K562 (cell line): ENCODE measurements around the gene RBM34. TPM values are rescaled to one million over a fixed set of nuclear protein-coding genes. Genes with fewer than 3 reads are reported as not detected.

Experiments
- KAT7 ChIP-seq: sonication (generic); formaldehyde crosslinking; IDR thresholded peaks from 2 replicates; pipeline ENCODE4 v1.8.0; 2022; ENCODE audit warnings: missing genetic modification reagents, mild to moderate bottlenecking, borderline replicate concordance
- KDM2B ChIP-seq: fragments of 250-450 bp; sonication (Bioruptor Pico); IDR thresholded peaks from 2 replicates; pipeline ENCODE4 v1.8.0; 2021; ENCODE audit warnings: mild to moderate bottlenecking, moderate library complexity
- LCOR ChIP-seq: sonication (generic); formaldehyde crosslinking; IDR thresholded peaks from 2 replicates; pipeline ENCODE4 v1.8.0; 2022; ENCODE audit warnings: mild to moderate bottlenecking, missing genetic modification reagents
- MED1 ChIP-seq: sonication (generic); formaldehyde crosslinking; IDR thresholded peaks from 2 replicates; pipeline ENCODE4 v1.8.1; 2023; ENCODE audit warnings: missing genetic modification reagents, borderline replicate concordance
- POLR3G ChIP-seq: IDR thresholded peaks from 2 replicates; pipeline ENCODE4 v1.6.1; 2011; ENCODE audit not compliant: insufficient read length, insufficient replicate concordance; ENCODE audit errors: extremely low read depth
- RBM17 ChIP-seq: fragments of 200-400 bp; formaldehyde crosslinking; IDR thresholded peaks from 2 replicates; pipeline ENCODE4 v1.6.1; 2017; ENCODE audit warnings: low read depth, mild to moderate bottlenecking, low read length, borderline replicate concordance
- TEAD2 ChIP-seq: fragments of 450-650 bp; IDR thresholded peaks from 2 replicates; pipeline ENCODE4 v1.6.1; 2016; ENCODE audit warnings: missing genetic modification characterization, control low read depth, missing compliant biosample characterization
- polyA plus RNA-seq, 8 experiments: library from polyadenylated mRNA; depleted of rRNA in 4 of 8; stranded (reverse) in 5 of 8; unstranded in 3 of 8; fragments of >200 nt; fragmentation: Nextera tagmentation in 2 of 8; fragmentation: Illumina TruSeq in 1 of 8; extraction: Ambion mirVana in 2 of 8; extraction: Trizol in 1 of 8; gene quantifications; 2 replicates each; pipeline versions ENCODE4 v1.2.1 to v1.2.3, GENCODE V29; 2011 to 2014; ENCODE audit warnings: inconsistent platforms in 1 of 8, missing spikeins in 1 of 8
- total RNA-seq, 7 experiments: library from RNA; depleted of rRNA in 6 of 7; stranded (reverse); fragments of >200 nt in 6 of 7; fragmentation: Illumina TruSeq in 2 of 7; extraction: Trizol in 2 of 7; gene quantifications; 2 replicates each; pipeline versions ENCODE4 v1.2.1 to v1.2.3, GENCODE V29; 2011 to 2021; ENCODE audit warnings: low replicate concordance in 1 of 7
- TF ChIP-seq, protein P1 (sequence below), 2 experiments: fragments of 450-650 bp; IDR thresholded peaks; 2 replicates each; pipeline ENCODE4 v1.6.1; 2016; ENCODE audit warnings: mild to moderate bottlenecking in 2 of 2, borderline replicate concordance in 1 of 2, low read depth in 1 of 2, moderate library complexity in 1 of 2
- TF ChIP-seq, protein P2 (sequence below): fragments of 200-800 bp; sonication (Bioruptor generic); IDR thresholded peaks from 2 replicates; pipeline ENCODE4 v1.6.1; 2017; ENCODE audit warnings: missing genetic modification characterization, missing compliant biosample characterization
- TF ChIP-seq, protein P3 (sequence below): sonication (generic); formaldehyde crosslinking; IDR thresholded peaks from 2 replicates; pipeline ENCODE4 v1.8.1; 2023; ENCODE audit warnings: mild to moderate bottlenecking, missing genetic modification reagents
- TF ChIP-seq, protein P4 (sequence below): fragments of 450-650 bp; formaldehyde crosslinking; IDR thresholded peaks from 2 replicates; pipeline ENCODE4 v1.4.0; 2020; ENCODE audit warnings: mild to moderate bottlenecking, moderate library complexity
- TF ChIP-seq, protein P5 (sequence below): fragments of 250-450 bp; sonication (Bioruptor Pico); IDR thresholded peaks from 2 replicates; pipeline ENCODE4 v1.8.0; 2021; ENCODE audit warnings: moderate library complexity, mild to moderate bottlenecking, inconsistent platforms

Gene RBM34
- total and polyA plus RNA-seq, 9 of the 15 experiments (the other 6 are each of a cell fraction or from before 2014, with no cell fraction given) = 64.0 to 178 (median 124) TPM

DNA sequence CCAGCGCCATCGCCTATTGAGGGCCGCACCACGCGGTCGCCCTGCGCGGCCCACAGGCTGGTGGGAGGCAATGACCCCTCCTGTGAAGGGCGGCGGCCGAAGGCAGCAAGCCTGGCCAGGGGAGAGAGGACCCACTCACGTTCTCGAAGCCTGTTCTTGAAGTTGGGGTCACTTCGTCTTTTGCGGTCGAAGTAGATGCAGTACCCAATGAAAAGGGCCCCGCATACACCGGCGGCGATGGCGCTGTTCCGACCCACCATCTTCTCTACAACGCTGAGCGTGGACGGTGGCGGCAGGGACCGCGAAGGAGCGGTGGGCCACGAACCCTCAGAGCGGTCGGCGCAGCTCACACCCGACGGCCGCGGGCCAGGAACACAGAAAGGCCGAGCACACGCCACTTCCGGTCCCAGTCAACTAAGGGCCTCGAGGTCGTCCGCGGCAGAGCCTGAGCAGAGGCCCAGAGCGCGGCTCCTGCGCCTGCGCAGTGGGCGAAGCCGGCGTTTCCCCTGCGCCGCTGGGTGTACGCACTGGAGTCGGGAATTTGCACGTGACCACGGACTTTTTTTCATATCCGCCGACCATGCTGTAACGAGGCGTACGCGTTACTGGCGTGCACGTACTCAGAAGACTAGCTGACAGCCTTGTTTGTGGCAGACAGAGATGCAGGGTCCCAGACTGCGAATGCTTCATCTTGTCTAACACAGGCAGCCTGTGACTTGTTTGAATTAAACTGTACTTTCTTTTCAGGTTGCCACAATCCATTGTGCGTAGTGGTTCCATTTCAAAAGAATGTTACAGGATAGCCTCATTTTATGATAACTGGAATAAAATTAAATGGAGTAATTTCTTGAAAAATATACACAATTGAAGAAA, 32.4 kb downstream of the RBM34 start, which contains the start of gene TOMM20 (continued):
- TF ChIP-seq, protein P1, sequence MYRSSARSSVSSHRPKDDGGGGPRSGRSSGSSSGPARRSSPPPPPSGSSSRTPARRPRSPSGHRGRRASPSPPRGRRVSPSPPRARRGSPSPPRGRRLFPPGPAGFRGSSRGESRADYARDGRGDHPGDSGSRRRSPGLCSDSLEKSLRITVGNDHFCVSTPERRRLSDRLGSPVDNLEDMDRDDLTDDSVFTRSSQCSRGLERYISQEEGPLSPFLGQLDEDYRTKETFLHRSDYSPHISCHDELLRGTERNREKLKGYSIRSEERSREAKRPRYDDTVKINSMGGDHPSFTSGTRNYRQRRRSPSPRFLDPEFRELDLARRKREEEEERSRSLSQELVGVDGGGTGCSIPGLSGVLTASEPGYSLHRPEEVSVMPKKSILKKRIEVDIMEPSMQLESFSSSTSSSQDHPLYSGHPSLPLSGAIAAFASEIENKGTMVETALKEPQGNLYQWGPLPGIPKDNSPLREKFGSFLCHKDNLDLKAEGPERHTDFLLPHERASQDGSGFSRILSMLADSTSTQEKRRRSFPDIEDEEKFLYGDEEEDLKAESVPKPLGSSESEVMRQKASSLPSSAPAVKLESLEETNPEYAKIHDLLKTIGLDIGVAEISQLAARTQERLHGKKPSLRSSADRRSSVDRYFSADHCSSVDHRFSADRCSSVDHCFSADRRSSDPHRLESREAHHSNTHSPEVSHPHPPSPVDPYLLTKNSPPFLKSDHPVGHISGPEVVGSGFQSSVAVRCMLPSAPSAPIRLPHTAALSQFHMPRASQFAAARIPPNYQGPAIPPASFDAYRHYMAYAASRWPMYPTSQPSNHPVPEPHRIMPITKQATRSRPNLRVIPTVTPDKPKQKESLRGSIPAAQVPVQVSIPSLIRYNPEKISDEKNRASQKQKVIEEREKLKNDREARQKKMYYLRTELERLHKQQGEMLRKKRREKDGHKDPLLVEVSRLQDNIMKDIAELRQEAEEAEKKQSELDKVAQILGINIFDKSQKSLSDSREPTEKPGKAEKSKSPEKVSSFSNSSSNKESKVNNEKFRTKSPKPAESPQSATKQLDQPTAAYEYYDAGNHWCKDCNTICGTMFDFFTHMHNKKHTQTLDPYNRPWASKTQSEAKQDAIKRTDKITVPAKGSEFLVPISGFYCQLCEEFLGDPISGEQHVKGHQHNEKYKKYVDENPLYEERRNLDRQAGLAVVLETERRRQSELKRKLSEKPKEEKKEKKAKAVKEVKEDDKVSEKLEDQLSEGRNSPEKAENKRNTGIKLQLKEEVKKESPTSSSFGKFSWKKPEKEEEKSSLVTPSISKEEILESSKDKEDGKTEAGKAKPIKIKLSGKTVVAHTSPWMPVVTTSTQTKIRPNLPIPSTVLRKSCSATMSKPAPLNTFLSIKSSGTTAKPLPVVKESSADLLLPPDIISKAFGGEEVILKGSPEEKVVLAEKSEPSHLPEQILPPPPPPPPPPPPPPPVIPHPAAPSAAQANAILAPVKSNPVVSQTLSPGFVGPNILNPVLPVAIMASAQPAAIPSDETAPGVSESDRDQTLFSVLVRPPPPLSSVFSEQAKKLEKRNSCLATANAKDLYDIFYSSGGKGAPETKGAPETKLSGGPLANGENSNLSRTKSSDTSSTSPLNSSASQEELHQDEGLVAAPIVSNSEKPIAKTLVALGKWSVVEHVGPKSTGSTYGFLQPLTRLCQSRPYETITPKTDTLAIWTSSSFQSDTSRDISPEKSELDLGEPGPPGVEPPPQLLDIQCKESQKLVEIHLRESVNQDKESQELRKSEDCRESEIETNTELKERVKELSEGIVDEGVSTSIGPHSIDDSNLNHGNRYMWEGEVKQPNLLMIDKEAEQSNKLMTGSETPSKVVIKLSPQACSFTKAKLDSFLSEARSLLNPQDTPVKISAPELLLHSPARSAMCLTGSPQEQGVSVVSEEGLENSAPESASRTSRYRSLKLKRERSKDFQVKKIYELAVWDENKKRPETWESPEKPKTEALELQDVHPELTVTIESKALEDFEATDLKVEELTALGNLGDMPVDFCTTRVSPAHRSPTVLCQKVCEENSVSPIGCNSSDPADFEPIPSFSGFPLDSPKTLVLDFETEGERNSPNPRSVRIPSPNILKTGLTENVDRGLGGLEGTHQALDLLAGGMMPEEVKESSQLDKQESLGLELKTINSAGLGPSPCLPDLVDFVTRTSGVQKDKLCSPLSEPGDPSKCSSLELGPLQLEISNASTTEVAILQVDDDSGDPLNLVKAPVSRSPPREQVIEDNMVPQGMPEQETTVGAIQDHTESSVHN (IDR thresholded peaks at IDR 0.05; ENCODE audit: borderline replicate concordance in 1 of 2, low read depth in 1 of 2) = no peak
- TF ChIP-seq, protein P2, sequence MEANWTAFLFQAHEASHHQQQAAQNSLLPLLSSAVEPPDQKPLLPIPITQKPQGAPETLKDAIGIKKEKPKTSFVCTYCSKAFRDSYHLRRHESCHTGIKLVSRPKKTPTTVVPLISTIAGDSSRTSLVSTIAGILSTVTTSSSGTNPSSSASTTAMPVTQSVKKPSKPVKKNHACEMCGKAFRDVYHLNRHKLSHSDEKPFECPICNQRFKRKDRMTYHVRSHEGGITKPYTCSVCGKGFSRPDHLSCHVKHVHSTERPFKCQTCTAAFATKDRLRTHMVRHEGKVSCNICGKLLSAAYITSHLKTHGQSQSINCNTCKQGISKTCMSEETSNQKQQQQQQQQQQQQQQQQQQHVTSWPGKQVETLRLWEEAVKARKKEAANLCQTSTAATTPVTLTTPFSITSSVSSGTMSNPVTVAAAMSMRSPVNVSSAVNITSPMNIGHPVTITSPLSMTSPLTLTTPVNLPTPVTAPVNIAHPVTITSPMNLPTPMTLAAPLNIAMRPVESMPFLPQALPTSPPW = peak; percentile 12; the same call in 1 of the 2 replicates
- TF ChIP-seq TEAD2 (tag) (peak; percentile 60; the same call in 1 of the 2 replicates), MED1 (CRISPR knock-in tag) (no peak), KAT7 (CRISPR knock-in tag) (no peak; the same call in none of the 2 replicates), POLR3G (no peak), LCOR (CRISPR knock-in tag) (peak; percentile 81), KDM2B (CRISPR knock-in tag) (no peak), RBM17 (no peak)
- TF ChIP-seq, protein P3, sequence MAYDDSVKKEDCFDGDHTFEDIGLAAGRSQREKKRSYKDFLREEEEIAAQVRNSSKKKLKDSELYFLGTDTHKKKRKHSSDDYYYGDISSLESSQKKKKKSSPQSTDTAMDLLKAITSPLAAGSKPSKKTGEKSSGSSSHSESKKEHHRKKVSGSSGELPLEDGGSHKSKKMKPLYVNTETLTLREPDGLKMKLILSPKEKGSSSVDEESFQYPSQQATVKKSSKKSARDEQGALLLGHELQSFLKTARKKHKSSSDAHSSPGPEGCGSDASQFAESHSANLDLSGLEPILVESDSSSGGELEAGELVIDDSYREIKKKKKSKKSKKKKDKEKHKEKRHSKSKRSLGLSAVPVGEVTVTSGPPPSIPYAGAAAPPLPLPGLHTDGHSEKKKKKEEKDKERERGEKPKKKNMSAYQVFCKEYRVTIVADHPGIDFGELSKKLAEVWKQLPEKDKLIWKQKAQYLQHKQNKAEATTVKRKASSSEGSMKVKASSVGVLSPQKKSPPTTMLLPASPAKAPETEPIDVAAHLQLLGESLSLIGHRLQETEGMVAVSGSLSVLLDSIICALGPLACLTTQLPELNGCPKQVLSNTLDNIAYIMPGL (CRISPR knock-in tag) = peak; percentile 92
- TF ChIP-seq, protein P4, sequence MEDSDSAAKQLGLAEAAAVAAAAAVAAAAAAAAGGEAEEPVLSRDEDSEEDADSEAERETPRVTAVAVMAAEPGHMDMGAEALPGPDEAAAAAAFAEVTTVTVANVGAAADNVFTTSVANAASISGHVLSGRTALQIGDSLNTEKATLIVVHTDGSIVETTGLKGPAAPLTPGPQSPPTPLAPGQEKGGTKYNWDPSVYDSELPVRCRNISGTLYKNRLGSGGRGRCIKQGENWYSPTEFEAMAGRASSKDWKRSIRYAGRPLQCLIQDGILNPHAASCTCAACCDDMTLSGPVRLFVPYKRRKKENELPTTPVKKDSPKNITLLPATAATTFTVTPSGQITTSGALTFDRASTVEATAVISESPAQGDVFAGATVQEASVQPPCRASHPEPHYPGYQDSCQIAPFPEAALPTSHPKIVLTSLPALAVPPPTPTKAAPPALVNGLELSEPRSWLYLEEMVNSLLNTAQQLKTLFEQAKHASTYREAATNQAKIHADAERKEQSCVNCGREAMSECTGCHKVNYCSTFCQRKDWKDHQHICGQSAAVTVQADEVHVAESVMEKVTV (CRISPR knock-in tag) = no peak; the same call in 1 of the 2 replicates
- TF ChIP-seq, protein P5, sequence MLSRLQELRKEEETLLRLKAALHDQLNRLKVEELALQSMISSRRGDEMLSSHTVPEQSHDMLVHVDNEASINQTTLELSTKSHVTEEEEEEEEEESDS = no peak
